HG03095 (cell line): ENCODE measurements around the gene OTOF.

Experiments used
- ATAC-seq: cut with Tn5 transposase; IDR thresholded peaks from one replicate; pipeline ENCODE4 v1.9.1; 2021; ENCODE audit warnings: moderate library complexity; ENCODE audit not compliant: unreplicated experiment

OTOF gene

DNA sequence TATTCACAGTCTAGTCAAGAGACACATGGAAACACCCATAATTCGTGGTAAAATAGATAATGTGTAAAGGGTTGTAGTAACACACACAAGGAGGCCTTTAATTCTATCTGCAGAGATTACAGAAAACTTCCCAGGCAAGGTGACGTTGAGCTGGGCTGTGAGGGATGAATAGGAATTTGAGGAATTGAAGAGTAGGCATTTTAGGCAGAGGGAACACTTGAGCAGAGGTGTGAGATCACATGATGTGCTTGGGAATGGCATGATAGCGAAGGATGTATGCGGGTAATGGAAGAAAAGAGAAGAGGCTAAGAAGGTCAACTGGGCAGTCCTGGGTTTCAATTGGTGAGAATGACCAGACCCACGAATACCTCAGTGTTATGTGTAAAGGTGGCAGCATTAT, 56.0 kb downstream of the OTOF start:
- no peak for ATAC-seq

GRCh38 chr2:26414311-26414710, 63.6 kb downstream of the OTOF start:
- ATAC-seq: no peak

- ATAC-seq: peak; percentile 63
Observed at GRCh38 chr2:26412091-26412673, 65.7 kb downstream of the OTOF start.

DNA sequence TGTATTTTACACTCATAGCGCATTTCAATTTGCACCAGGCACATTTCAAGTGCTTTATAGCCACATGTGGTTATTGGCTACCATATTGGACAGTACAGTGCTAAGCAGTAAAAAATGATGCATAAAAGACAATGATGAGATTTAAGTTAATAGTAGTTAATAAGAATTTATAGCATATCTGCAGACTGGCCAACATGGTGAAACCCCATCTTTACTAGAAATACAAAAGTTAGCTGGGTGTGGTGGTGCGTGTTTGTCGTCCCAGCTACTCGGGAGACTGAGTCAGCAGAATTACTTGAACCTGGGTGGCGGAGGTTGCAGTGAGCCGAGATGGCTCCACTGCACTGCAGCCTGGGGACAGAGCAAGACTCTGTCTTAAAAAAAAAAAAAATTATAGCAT, 66.5 kb downstream of the OTOF start:
- ATAC-seq: no peak

DNA sequence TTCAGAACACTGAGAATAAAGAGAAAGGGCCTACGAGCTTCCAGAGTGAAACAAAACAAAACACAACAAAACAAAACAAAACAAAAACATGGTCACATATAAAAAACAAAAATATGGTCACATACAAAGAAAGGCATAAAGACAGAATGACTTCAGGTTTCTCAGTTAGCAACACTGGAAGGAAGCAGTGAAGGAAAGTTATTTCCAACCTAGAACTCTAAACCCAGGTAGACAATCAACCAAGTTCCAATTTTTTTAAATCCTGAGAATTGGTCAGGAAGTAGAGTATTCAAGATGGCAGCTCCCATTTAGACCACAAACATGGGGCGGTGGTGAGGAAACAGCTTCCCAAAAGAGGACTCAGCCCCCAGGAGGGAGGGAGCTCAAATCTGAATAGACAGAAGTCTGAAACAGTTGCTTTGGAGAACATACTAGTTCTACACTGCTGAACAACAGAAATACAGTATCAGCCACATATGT, 67.1 kb downstream of the OTOF start:
- ATAC-seq: no peak

DNA sequence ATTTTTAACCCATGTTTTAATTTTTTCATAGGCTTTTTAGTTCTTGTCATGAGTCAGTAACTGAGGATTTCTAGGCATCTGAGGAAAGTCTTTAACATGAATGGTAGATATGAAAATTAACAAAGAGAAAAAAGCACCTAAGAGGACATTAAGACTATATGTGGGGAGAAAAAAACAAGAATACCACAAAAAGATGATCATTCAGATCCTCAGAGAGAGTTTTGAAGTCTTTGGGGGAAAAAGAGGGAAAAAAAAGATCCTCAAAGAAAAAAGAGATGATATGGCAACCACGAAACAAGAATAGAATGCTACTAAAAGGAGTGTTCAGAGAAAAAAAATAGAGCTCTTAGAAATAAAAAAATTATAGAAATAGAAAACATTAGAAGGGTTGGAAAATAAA, 68.1 kb downstream of the OTOF start:
- ATAC-seq: no peak

- no peak for ATAC-seq
Observed at GRCh38 chr2:26407526-26407925, 70.4 kb downstream of the OTOF start.
